Uterus (tissue), 2 donors: ENCODE measurements around the gene RABL2B.

Experiments
- POLR2A ChIP-seq, 2 donors: fragments of 450-650 bp; IDR thresholded peaks; one replicate each; pipeline ENCODE4 v1.6.1; 2016; ENCODE audit warnings: antibody characterized with exemption in 2 of 2, mild to moderate bottlenecking in 1 of 2, moderate library complexity in 1 of 2
- TF ChIP-seq, protein P1 (sequence below), 4 experiments: fragments of 200-600 bp in 2 of 4; fragments of 450-650 bp in 2 of 4; sonication (generic) in 2 of 4; IDR thresholded peaks; one replicate each; pipeline ENCODE4 v1.5.1; 2016 to 2019; ENCODE audit warnings: antibody characterized with exemption in 4 of 4, mild to moderate bottlenecking in 2 of 4, moderate library complexity in 1 of 4

DNA sequence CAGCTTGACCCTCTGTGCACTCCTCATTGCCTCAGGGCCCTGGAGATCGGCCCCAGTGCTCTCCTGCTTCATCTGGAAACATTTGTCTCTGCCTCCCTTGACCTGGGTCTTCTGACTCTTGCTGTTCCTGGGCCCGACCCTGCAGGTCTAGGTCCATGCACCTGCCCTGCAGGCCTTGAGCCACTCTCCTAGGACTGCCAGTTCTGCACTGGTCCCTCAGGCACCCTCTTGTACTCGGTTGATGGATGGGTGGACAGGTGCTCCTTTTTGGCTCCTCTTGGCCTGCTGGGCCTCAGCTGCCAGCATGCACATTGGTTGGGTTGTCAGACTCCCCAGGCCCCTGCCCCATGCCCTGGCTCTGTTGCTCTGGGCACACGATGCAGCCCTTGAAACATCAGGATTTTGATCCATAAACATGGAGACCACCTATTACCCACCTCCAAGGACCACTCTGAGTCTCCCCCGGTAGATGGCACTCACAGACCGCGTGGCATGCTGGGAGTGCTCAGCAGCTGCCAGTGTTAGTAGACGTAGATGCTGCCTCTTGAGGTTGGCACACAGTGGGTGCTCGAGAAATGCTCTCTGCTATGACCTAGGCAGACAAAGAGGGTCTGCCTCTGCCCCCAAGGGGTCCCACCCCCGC, 65.6 kb downstream of the RABL2B start:
- TF ChIP-seq, protein P1, sequence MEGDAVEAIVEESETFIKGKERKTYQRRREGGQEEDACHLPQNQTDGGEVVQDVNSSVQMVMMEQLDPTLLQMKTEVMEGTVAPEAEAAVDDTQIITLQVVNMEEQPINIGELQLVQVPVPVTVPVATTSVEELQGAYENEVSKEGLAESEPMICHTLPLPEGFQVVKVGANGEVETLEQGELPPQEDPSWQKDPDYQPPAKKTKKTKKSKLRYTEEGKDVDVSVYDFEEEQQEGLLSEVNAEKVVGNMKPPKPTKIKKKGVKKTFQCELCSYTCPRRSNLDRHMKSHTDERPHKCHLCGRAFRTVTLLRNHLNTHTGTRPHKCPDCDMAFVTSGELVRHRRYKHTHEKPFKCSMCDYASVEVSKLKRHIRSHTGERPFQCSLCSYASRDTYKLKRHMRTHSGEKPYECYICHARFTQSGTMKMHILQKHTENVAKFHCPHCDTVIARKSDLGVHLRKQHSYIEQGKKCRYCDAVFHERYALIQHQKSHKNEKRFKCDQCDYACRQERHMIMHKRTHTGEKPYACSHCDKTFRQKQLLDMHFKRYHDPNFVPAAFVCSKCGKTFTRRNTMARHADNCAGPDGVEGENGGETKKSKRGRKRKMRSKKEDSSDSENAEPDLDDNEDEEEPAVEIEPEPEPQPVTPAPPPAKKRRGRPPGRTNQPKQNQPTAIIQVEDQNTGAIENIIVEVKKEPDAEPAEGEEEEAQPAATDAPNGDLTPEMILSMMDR (IDR thresholded peaks at IDR 0.05), result no peak
- TF ChIP-seq POLR2A (IDR thresholded peaks at IDR 0.05), result no peak
